DND-41 (cell line): ENCODE data around the gene PTPRC.

Experiments used
- ATAC-seq: fragments of 200-7000 bp; cut with Tn5 transposase; 3 replicates; pipeline ENCODE4 v1.9.1; 2021; ENCODE audit warnings: low read depth; ENCODE audit not compliant: insufficient read depth
- DNase-seq: peaks from one replicate; pipeline ENCODE4 v3.0.0-alpha.2; 2020
- H2AFZ ChIP-seq: 2 replicates; pipeline ENCODE4 v1.6.0; 2012; ENCODE audit warnings: low read depth, low read length
- H3K27ac ChIP-seq: 2 replicates; pipeline ENCODE4 v1.5.1; 2012; ENCODE audit warnings: low read length, inconsistent platforms
- H3K27me3 ChIP-seq: fragments of 200-600 bp; sonication (generic); 2 replicates; pipeline ENCODE4 v1.6.0; 2012; ENCODE audit warnings: low read length, mild to moderate bottlenecking, inconsistent platforms; ENCODE audit not compliant: insufficient read depth, poor library complexity
- H3K36me3 ChIP-seq: 2 replicates; pipeline ENCODE4 v1.5.1; 2012; ENCODE audit warnings: low read length, inconsistent platforms; ENCODE audit not compliant: insufficient read depth
- H3K4me1 ChIP-seq: 2 replicates; pipeline ENCODE4 v1.5.1; 2012; ENCODE audit warnings: mild to moderate bottlenecking, low read length; ENCODE audit not compliant: insufficient read depth
- H3K4me2 ChIP-seq: 2 replicates; pipeline ENCODE4 v1.6.0; 2012; ENCODE audit warnings: mild to moderate bottlenecking, moderate library complexity, low read length, inconsistent platforms; ENCODE audit not compliant: insufficient read depth
- H3K4me3 ChIP-seq, 2 experiments: fragments of 200-600 bp in 1 of 2; shearing (Covaris generic) in 1 of 2; 2 replicates each; pipeline ENCODE4 v1.5.1; 2012 to 2016; ENCODE audit warnings: inconsistent platforms in 2 of 2, low read length in 2 of 2, mild to moderate bottlenecking in 2 of 2, low read depth in 1 of 2, moderate library complexity in 1 of 2
- H3K79me2 ChIP-seq: 2 replicates; pipeline ENCODE4 v1.6.0; 2012; ENCODE audit warnings: low read length, inconsistent platforms; ENCODE audit not compliant: insufficient read depth
- H3K9ac ChIP-seq: 2 replicates; pipeline ENCODE4 v1.6.0; 2012; ENCODE audit warnings: low read depth, mild to moderate bottlenecking, inconsistent platforms, low read length, moderate library complexity
- H3K9me3 ChIP-seq: 2 replicates; pipeline ENCODE4 v1.5.1; 2012; ENCODE audit warnings: low read length, moderate library complexity, mild to moderate bottlenecking, inconsistent platforms; ENCODE audit not compliant: insufficient read depth, severe bottlenecking
- H4K20me1 ChIP-seq: 2 replicates; pipeline ENCODE4 v1.6.0; 2012; ENCODE audit warnings: low read length; ENCODE audit not compliant: insufficient read depth
- EZH2 ChIP-seq: IDR thresholded peaks from 3 replicates; pipeline ENCODE4 v1.6.1; 2012; ENCODE audit warnings: borderline replicate concordance, low read depth, mild to moderate bottlenecking, moderate library complexity, low read length, inconsistent platforms; ENCODE audit not compliant: severe bottlenecking
- TF ChIP-seq, protein P1 (sequence below): IDR thresholded peaks from 2 replicates; pipeline ENCODE4 v1.5.1; 2012; ENCODE audit warnings: borderline replicate concordance, low read length, moderate library complexity, mild to moderate bottlenecking; ENCODE audit not compliant: poor library complexity, severe bottlenecking; ENCODE audit errors: extremely low read depth

Gene PTPRC

GRCh38 chr1:198772626-198773025 is 133.8 kb downstream of the PTPRC start:
- H2AFZ ChIP-seq, result no peak overlapping the region
- no peaks in the 10 kb centered on the region for H3K9me3 ChIP-seq
- H3K27me3 ChIP-seq, result no peaks in the 10 kb centered on the region
- no peaks in the 10 kb centered on the region for H4K20me1 ChIP-seq
- H3K27ac ChIP-seq, result no peak overlapping the region
- H3K36me3 ChIP-seq, result no peaks in the 10 kb centered on the region
- DNase-seq (no peak), ATAC-seq (no peak)
- H3K79me2 ChIP-seq, result peaks cover 4% of the 10 kb centered on the region; the same call in 1 of the 2 replicates
- no peak overlapping the region for H3K9ac ChIP-seq
- peaks cover 39% of the 10 kb centered on the region for H3K4me1 ChIP-seq
- no peak for TF ChIP-seq EZH2
- TF ChIP-seq, protein P1, sequence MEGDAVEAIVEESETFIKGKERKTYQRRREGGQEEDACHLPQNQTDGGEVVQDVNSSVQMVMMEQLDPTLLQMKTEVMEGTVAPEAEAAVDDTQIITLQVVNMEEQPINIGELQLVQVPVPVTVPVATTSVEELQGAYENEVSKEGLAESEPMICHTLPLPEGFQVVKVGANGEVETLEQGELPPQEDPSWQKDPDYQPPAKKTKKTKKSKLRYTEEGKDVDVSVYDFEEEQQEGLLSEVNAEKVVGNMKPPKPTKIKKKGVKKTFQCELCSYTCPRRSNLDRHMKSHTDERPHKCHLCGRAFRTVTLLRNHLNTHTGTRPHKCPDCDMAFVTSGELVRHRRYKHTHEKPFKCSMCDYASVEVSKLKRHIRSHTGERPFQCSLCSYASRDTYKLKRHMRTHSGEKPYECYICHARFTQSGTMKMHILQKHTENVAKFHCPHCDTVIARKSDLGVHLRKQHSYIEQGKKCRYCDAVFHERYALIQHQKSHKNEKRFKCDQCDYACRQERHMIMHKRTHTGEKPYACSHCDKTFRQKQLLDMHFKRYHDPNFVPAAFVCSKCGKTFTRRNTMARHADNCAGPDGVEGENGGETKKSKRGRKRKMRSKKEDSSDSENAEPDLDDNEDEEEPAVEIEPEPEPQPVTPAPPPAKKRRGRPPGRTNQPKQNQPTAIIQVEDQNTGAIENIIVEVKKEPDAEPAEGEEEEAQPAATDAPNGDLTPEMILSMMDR, result no peak
- no peak overlapping the region for H3K4me2 ChIP-seq
- no peak overlapping the region for H3K4me3 ChIP-seq

GRCh38 chr1:198773030-198773429 is 134.2 kb downstream of the PTPRC start:
- DNase-seq, result no peak
- Histone ChIP-seq H3K4me2 (no peak overlapping the region), H3K9ac (no peak overlapping the region), H2AFZ (no peak overlapping the region), H3K9me3 (no peaks in the 10 kb centered on the region), H4K20me1 (no peaks in the 10 kb centered on the region), H3K36me3 (no peaks in the 10 kb centered on the region), H3K79me2 (peaks cover 4% of the 10 kb centered on the region; the same call in 1 of the 2 replicates), H3K27ac (no peak overlapping the region), H3K4me1 (peaks cover 39% of the 10 kb centered on the region), H3K4me3 (no peak overlapping the region), H3K27me3 (no peaks in the 10 kb centered on the region)
- no peak for ATAC-seq
- no peak for TF ChIP-seq EZH2
- TF ChIP-seq, protein P1, result no peak

- DNase-seq (no peak), ATAC-seq (no peak)
- H4K20me1 ChIP-seq, result no peaks in the 10 kb centered on the region
Observed at GRCh38 chr1:198773523-198773922, 134.7 kb downstream of the PTPRC start.

More at GRCh38 chr1:198773523-198773922, 134.7 kb downstream of the PTPRC start:
- Histone ChIP-seq H3K4me3 (no peak overlapping the region), H3K79me2 (peaks cover 4% of the 10 kb centered on the region; the same call in 1 of the 2 replicates), H3K27me3 (no peaks in the 10 kb centered on the region), H3K9ac (no peak overlapping the region), H3K27ac (no peak overlapping the region), H3K4me2 (no peak overlapping the region), H3K4me1 (peaks cover 39% of the 10 kb centered on the region), H3K36me3 (no peaks in the 10 kb centered on the region), H3K9me3 (no peaks in the 10 kb centered on the region), H2AFZ (no peak overlapping the region)
- TF ChIP-seq, protein P1, result no peak
- TF ChIP-seq EZH2, result no peak
